OCI-LY1 (cell line): ENCODE data around the gene MPP2.
"Not testable (repeated sequence)": the region's sequence is repeated elsewhere in the genome, so short reads cannot be mapped to it uniquely, and the experiment has no call there.

Experiments
- H2AFZ ChIP-seq: fragments of 200-600 bp; sonication (generic), shearing (Covaris generic); 2 replicates; pipeline ENCODE4 v1.6.0; 2014; ENCODE audit warnings: antibody characterized with exemption, mild to moderate bottlenecking, low read length
- H3F3A ChIP-seq: fragments of 200-600 bp; sonication (generic), shearing (Covaris generic); 2 replicates; pipeline ENCODE4 v1.6.0; 2014; ENCODE audit warnings: mild to moderate bottlenecking, antibody characterized with exemption, low read length, moderate library complexity; ENCODE audit not compliant: insufficient read depth
- H3K27ac ChIP-seq: fragments of 200-600 bp; sonication (generic); 2 replicates; pipeline ENCODE4 v1.5.1; 2014; ENCODE audit warnings: low read length, mixed run types, mild to moderate bottlenecking, low read depth; ENCODE audit not compliant: poor library complexity, severe bottlenecking
- H3K27me3 ChIP-seq: fragments of 200-600 bp; sonication (generic); 2 replicates; pipeline ENCODE4 v1.6.0; 2014; ENCODE audit warnings: antibody characterized with exemption, mild to moderate bottlenecking, low read length, moderate library complexity; ENCODE audit not compliant: insufficient read depth
- H3K36me3 ChIP-seq: fragments of 200-600 bp; sonication (generic); 2 replicates; pipeline ENCODE4 v1.6.1; 2014; ENCODE audit warnings: mild to moderate bottlenecking, antibody characterized with exemption, low read length, moderate library complexity, mixed read lengths; ENCODE audit not compliant: insufficient read depth
- H3K4me1 ChIP-seq: fragments of 200-600 bp; sonication (generic); 2 replicates; pipeline ENCODE4 v1.5.1; 2014; ENCODE audit warnings: mild to moderate bottlenecking, low read length, moderate library complexity; ENCODE audit not compliant: insufficient read depth, severe bottlenecking
- H3K4me2 ChIP-seq: fragments of 200-600 bp; sonication (generic), shearing (Covaris generic); 2 replicates; pipeline ENCODE4 v1.6.1; 2014; ENCODE audit warnings: low read length
- H3K4me3 ChIP-seq: fragments of 200-600 bp; sonication (generic); 2 replicates; pipeline ENCODE4 v1.5.1; 2014; ENCODE audit warnings: low read length, low read depth, mild to moderate bottlenecking, mixed read lengths; ENCODE audit not compliant: poor library complexity, severe bottlenecking
- H3K79me2 ChIP-seq: fragments of 200-600 bp; shearing (Covaris generic); 2 replicates; pipeline ENCODE4 v1.6.1; 2016; ENCODE audit warnings: mixed run types, low read length, mixed read lengths; ENCODE audit not compliant: insufficient read depth
- H3K9ac ChIP-seq: fragments of 200-600 bp; sonication (generic), shearing (Covaris generic); 2 replicates; pipeline ENCODE4 v1.6.1; 2014; ENCODE audit warnings: mild to moderate bottlenecking, low read length, mixed read lengths
- H3K9me2 ChIP-seq: fragments of 200-600 bp; sonication (generic), shearing (Covaris generic); 2 replicates; pipeline ENCODE4 v1.6.1; 2014; ENCODE audit warnings: low read depth, mild to moderate bottlenecking, low read length, mixed read lengths
- H3K9me3 ChIP-seq: fragments of 200-600 bp; shearing (Covaris generic); 2 replicates; pipeline ENCODE4 v1.6.1; 2014; ENCODE audit warnings: low read length, mixed read lengths
- H4K20me1 ChIP-seq: fragments of 200-600 bp; sonication (generic), shearing (Covaris generic); 2 replicates; pipeline ENCODE4 v1.6.0; 2016; ENCODE audit warnings: mild to moderate bottlenecking, low read length; ENCODE audit not compliant: insufficient read depth
- CTCF ChIP-seq: fragments of 200-600 bp; sonication (generic), shearing (Covaris generic); IDR thresholded peaks from 2 replicates; pipeline ENCODE4 v1.5.1; 2017; ENCODE audit warnings: mild to moderate bottlenecking, antibody characterized with exemption, low read length, moderate library complexity, mixed read lengths
- EZH2 ChIP-seq: fragments of 200-600 bp; sonication (generic), shearing (Covaris generic); IDR thresholded peaks from 2 replicates; pipeline ENCODE4 v1.8.0; 2017; ENCODE audit warnings: borderline replicate concordance, mixed run types, mild to moderate bottlenecking, antibody characterized with exemption, low read length, moderate library complexity, mixed read lengths

MPP2 gene

GRCh38 chr17:43871946-43872690, 35.2 kb downstream of the MPP2 start:
- Histone ChIP-seq H3K36me3 (no peaks in the 10 kb centered on the region), H3K9ac (no peak overlapping the region), H3K4me2 (0 out of 2 replicates have a peak overlapping the region, but pooled peaks have one; percentile 26), H3K9me2 (no peaks in the 10 kb centered on the region), H2AFZ (no peak overlapping the region), H3K4me3 (no peak overlapping the region), H3K9me3 (no peaks in the 10 kb centered on the region), H3K27me3 (peaks cover 9% of the 10 kb centered on the region; the same call in 1 of the 2 replicates), H4K20me1 (no peaks in the 10 kb centered on the region), H3F3A (no peaks in the 10 kb centered on the region), H3K79me2 (no peaks in the 10 kb centered on the region), H3K27ac (no peak overlapping the region), H3K4me1 (no peaks in the 10 kb centered on the region)
- TF ChIP-seq EZH2 (no peak), CTCF (no peak)

DNA sequence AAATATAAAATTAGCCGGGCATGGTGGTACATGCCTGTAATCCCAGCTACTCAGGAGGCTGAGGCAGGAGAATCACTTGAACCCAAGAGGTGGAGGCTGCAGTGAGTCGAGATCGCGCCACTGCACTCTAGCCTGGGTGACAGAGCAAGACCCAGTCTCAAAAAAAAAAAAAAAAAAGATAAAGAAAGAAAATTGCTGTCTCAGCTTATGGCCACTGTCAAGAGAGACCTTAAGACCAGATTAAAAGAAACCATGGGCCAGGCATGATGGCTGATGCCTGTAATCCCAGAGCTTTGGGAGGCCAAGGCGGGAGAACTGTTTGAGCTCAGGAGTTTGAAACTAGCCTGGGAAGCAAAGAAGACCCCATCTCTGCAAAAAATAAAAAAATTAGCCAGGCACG, 38.3 kb downstream of the MPP2 start:
- H3K36me3 ChIP-seq, H3K79me2 ChIP-seq, H3K27ac ChIP-seq, H4K20me1 ChIP-seq, H3K9me3 ChIP-seq, H3K9ac ChIP-seq, H3K9me2 ChIP-seq, H2AFZ ChIP-seq, H3K4me2 ChIP-seq, H3F3A ChIP-seq, H3K4me3 ChIP-seq, H3K4me1 ChIP-seq: not testable (repeated sequence)
- H3K27me3 ChIP-seq: peaks cover 12% of the 10 kb centered on the region

- H3K36me3 ChIP-seq: no peaks in the 10 kb centered on the region
- H3F3A ChIP-seq: no peaks in the 10 kb centered on the region
- no peak overlapping the region for H3K4me2 ChIP-seq
Measured at GRCh38 chr17:43868226-43868994, 38.9 kb downstream of the MPP2 start.

More at GRCh38 chr17:43868226-43868994, 38.9 kb downstream of the MPP2 start:
- H3K4me1 ChIP-seq: no peaks in the 10 kb centered on the region
- H3K79me2 ChIP-seq: no peaks in the 10 kb centered on the region
- H3K27me3 ChIP-seq: peaks cover 12% of the 10 kb centered on the region
- TF ChIP-seq EZH2: no peak
- TF ChIP-seq CTCF: no peak
- H3K4me3 ChIP-seq: no peak overlapping the region
- H3K9me2 ChIP-seq: no peaks in the 10 kb centered on the region
- H2AFZ ChIP-seq: no peak overlapping the region
- H3K9me3 ChIP-seq: no peaks in the 10 kb centered on the region
- no peak overlapping the region for H3K27ac ChIP-seq
- no peak overlapping the region for H3K9ac ChIP-seq
- H4K20me1 ChIP-seq: no peaks in the 10 kb centered on the region
